Gastroesophageal sphincter (tissue), 3 donors: Measurements from ENCODE around the gene TMEM178B.

Experiments
- POLR2A ChIP-seq, 2 donors: fragments of 450-650 bp; IDR thresholded peaks; one replicate each; pipeline ENCODE4 v1.6.1; 2017; ENCODE audit warnings: antibody characterized with exemption in 2 of 2, mild to moderate bottlenecking in 2 of 2, moderate library complexity in 1 of 2
- POLR2AphosphoS5 ChIP-seq: sonication (generic); formaldehyde crosslinking; IDR thresholded peaks from one replicate; pipeline ENCODE4 v1.6.1; 2017; ENCODE audit warnings: antibody characterized with exemption
- TF ChIP-seq, protein P1 (sequence below), 4 experiments: fragments of 200-600 bp in 2 of 4; fragments of 450-650 bp in 2 of 4; sonication (generic) in 1 of 4; IDR thresholded peaks; one replicate each; pipeline ENCODE4 v1.5.1; 2017 to 2019; ENCODE audit warnings: antibody characterized with exemption in 4 of 4, mild to moderate bottlenecking in 2 of 4, moderate library complexity in 2 of 4

DNA sequence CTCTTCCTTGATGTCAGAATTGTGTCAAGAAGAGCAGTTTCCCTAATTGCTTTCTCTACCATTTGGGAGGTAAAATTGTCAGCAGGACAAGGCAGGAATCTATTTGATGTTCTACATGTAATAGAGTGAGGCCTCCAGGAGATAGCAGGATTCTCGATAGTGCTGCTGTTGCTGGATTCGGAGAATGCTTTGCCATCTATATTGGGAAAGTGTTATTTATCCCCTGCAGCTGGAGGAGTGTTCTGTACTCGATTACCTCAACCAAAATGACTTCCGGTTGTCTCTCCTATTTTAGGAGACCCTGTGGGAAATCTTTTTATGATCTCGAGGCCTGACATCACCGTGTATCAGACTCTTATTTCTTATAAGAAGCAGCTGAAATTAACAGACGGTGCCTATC is 217.1 kb downstream of the TMEM178B start:
- TF ChIP-seq, protein P1, sequence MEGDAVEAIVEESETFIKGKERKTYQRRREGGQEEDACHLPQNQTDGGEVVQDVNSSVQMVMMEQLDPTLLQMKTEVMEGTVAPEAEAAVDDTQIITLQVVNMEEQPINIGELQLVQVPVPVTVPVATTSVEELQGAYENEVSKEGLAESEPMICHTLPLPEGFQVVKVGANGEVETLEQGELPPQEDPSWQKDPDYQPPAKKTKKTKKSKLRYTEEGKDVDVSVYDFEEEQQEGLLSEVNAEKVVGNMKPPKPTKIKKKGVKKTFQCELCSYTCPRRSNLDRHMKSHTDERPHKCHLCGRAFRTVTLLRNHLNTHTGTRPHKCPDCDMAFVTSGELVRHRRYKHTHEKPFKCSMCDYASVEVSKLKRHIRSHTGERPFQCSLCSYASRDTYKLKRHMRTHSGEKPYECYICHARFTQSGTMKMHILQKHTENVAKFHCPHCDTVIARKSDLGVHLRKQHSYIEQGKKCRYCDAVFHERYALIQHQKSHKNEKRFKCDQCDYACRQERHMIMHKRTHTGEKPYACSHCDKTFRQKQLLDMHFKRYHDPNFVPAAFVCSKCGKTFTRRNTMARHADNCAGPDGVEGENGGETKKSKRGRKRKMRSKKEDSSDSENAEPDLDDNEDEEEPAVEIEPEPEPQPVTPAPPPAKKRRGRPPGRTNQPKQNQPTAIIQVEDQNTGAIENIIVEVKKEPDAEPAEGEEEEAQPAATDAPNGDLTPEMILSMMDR (IDR thresholded peaks at IDR 0.05) = no peak
- TF ChIP-seq POLR2AphosphoS5 (no peak), POLR2A (IDR thresholded peaks at IDR 0.05) (no peak)
